Liver (tissue), 9 donors: ENCODE measurements around the gene EIF3F. TPM values are rescaled to one million over a fixed set of nuclear protein-coding genes. Genes with fewer than 3 reads are reported as not detected.
"Not testable (repeated sequence)": the region's sequence is repeated elsewhere in the genome, so short reads cannot be mapped to it uniquely, and the experiment has no call there.

Experiments used
- DNase-seq: peaks from one replicate; pipeline ENCODE4 v3.0.0-alpha.2; 2017; ENCODE audit warnings: low spot score
- H3K27ac ChIP-seq, 2 donors: one replicate each; pipeline ENCODE4 v1.7.0; 2013; ENCODE audit warnings: inconsistent platforms in 2 of 2, low read length in 2 of 2, control low read depth in 1 of 2, low read depth in 1 of 2, mild to moderate bottlenecking in 1 of 2
- H3K27me3 ChIP-seq, 4 donors: one replicate each; pipeline versions ENCODE4 v1.6.1 to v1.7.0; 2013; ENCODE audit warnings: low read length in 3 of 4, inconsistent platforms in 1 of 4, mild to moderate bottlenecking in 1 of 4, moderate library complexity in 1 of 4; ENCODE audit not compliant: control insufficient read depth in 4 of 4, insufficient read depth in 4 of 4
- H3K36me3 ChIP-seq, 4 donors: one replicate each; pipeline versions ENCODE4 v1.6.1 to v1.7.0; 2013; ENCODE audit warnings: low read length in 3 of 4, mild to moderate bottlenecking in 3 of 4, low read depth in 1 of 4, moderate library complexity in 1 of 4; ENCODE audit not compliant: control insufficient read depth in 4 of 4, insufficient read depth in 3 of 4
- H3K4me1 ChIP-seq, 4 donors: one replicate each; pipeline versions ENCODE4 v1.6.1 to v1.7.0; 2013; ENCODE audit warnings: low read length in 3 of 4, mild to moderate bottlenecking in 3 of 4, moderate library complexity in 1 of 4; ENCODE audit not compliant: control insufficient read depth in 4 of 4, insufficient read depth in 4 of 4
- H3K4me3 ChIP-seq, 3 donors: one replicate each; pipeline versions ENCODE4 v1.6.1 to v1.7.0; 2013; ENCODE audit warnings: low read length in 3 of 3, control low read depth in 1 of 3, low read depth in 1 of 3, mild to moderate bottlenecking in 1 of 3
- H3K9ac ChIP-seq, 2 donors: one replicate each; pipeline ENCODE4 v1.7.0; 2013; ENCODE audit warnings: low read length in 2 of 2, mild to moderate bottlenecking in 2 of 2, moderate library complexity in 2 of 2, control low read depth in 1 of 2, low read depth in 1 of 2
- H3K9me3 ChIP-seq, 4 donors: one replicate each; pipeline versions ENCODE4 v1.6.1 to v1.7.0; 2013; ENCODE audit warnings: low read length in 3 of 4; ENCODE audit not compliant: control insufficient read depth in 4 of 4
- ATF3 ChIP-seq: IDR thresholded peaks from 2 replicates; pipeline ENCODE4 v1.6.1; 2016; ENCODE audit warnings: antibody characterized with exemption
- EGR1 ChIP-seq, 2 donors: IDR thresholded peaks; 2 replicates each; pipeline ENCODE4 v1.6.1; 2016 to 2018; ENCODE audit warnings: antibody characterized with exemption in 2 of 2, low read depth in 2 of 2
- FOXA1 ChIP-seq: IDR thresholded peaks from 2 replicates; pipeline ENCODE4 v1.6.1; 2016; ENCODE audit warnings: antibody characterized with exemption
- FOXA2 ChIP-seq: IDR thresholded peaks from 2 replicates; pipeline ENCODE4 v1.6.1; 2016; ENCODE audit warnings: antibody characterized with exemption
- JUND ChIP-seq, 2 donors: IDR thresholded peaks; 2 replicates each; pipeline ENCODE4 v1.6.1; 2016; ENCODE audit warnings: antibody characterized with exemption in 2 of 2
- MAX ChIP-seq: IDR thresholded peaks from 2 replicates; pipeline ENCODE4 v1.6.1; 2016; ENCODE audit warnings: antibody characterized with exemption
- NR2F2 ChIP-seq: IDR thresholded peaks from 2 replicates; pipeline ENCODE4 v1.6.1; 2016; ENCODE audit warnings: antibody characterized with exemption
- REST ChIP-seq: IDR thresholded peaks from 2 replicates; pipeline ENCODE4 v1.6.1; 2016; ENCODE audit warnings: antibody characterized with exemption, mild to moderate bottlenecking
- RXRA ChIP-seq, 2 donors: IDR thresholded peaks; 2 replicates each; pipeline ENCODE4 v1.6.1; 2017 to 2018; ENCODE audit warnings: antibody characterized with exemption in 2 of 2, mild to moderate bottlenecking in 1 of 2
- SP1 ChIP-seq: IDR thresholded peaks from 2 replicates; pipeline ENCODE4 v1.6.1; 2018; ENCODE audit warnings: antibody characterized with exemption, mild to moderate bottlenecking
- TAF1 ChIP-seq: conservative IDR thresholded peaks from 2 replicates; pipeline ENCODE4 v1.6.1; 2016; ENCODE audit warnings: antibody characterized with exemption, mild to moderate bottlenecking
- ZBTB33 ChIP-seq: IDR thresholded peaks from 2 replicates; pipeline ENCODE4 v1.6.1; 2016; ENCODE audit warnings: antibody characterized with exemption
- WGBS: extraction: QIAGEN DNeasy Blood & Tissue Kit; methylation state at CpG from one replicate; pipeline ENCODE4 v1.1.7; 2013; 5-methylcytosine and 5-hydroxymethylcytosine counted together
- polyA plus RNA-seq, 2 donors: library from polyadenylated mRNA; stranded (reverse) in 1 of 2; unstranded in 1 of 2; fragments of 200-250 nt in 1 of 2; fragments of >200 nt in 1 of 2; fragmentation: Nextera tagmentation in 1 of 2; extraction: Ambion mirVana in 1 of 2; gene quantifications; one replicate each; pipeline versions ENCODE4 v1.2.1 to v1.2.3, GENCODE V29; 2013 to 2015
- total RNA-seq, 2 donors: library from RNA; depleted of rRNA; stranded (reverse); fragments of >200 nt; gene quantifications; one replicate each; pipeline ENCODE4 v1.2.3, GENCODE V29; 2014
- donor health status: healthy.
- donor health status: healthy.
- donor health status: healthy.
- donor health status: healthy.
- donor health status: healthy.

The EIF3F gene
- total and polyA plus RNA-seq, 4 donors, result 59.4 to 246 (median 147) TPM

- DNase-seq, result no peak
- no peak for TF ChIP-seq FOXA2
- no peak for TF ChIP-seq RXRA (IDR thresholded peaks at IDR 0.05)
- TF ChIP-seq ZBTB33, result no peak
- TF ChIP-seq FOXA1, result no peak
- TF ChIP-seq ATF3, result no peak
- no peak for TF ChIP-seq REST
- TF ChIP-seq MAX, result no peak
- no peak for TF ChIP-seq JUND (IDR thresholded peaks at IDR 0.05)
- TF ChIP-seq EGR1 (IDR thresholded peaks at IDR 0.05; ENCODE audit: low read depth in 2 of 2), result no peak
- no peak for TF ChIP-seq SP1
- no peak for TF ChIP-seq TAF1
- no peak for TF ChIP-seq NR2F2
- H3K36me3 ChIP-seq, result no peaks in the 10 kb centered on the region
- no peak overlapping the region for H3K9ac ChIP-seq
- H3K4me3 ChIP-seq, result no peak overlapping the region
- WGBS, result 75% methylated on average over 7 of the region's 7 CpGs
- H3K27ac ChIP-seq, result no peak overlapping the region
- peaks cover 0 to 2% (median 0%) of the 10 kb centered on the region in 4 donors for H3K27me3 ChIP-seq
- H3K4me1 ChIP-seq, result peaks cover 4 to 18% (median 18%) of the 10 kb centered on the region in 4 donors
- no peaks in the 10 kb centered on the region for H3K9me3 ChIP-seq
Observed at GRCh38 chr11:7983832-7984590, 3.1 kb upstream of the EIF3F start.

- Histone ChIP-seq H3K4me3 (peak overlapping the region; percentile 71 to 99 (median 96)), H3K36me3 (peaks cover 4 to 11% (median 7%) of the 10 kb centered on the region in 4 donors), H3K9ac (peak overlapping the region; percentile 31 to 97), H3K4me1 (peaks cover 4 to 30% (median 24%) of the 10 kb centered on the region in 4 donors), H3K27ac (peak overlapping the region in 1 of 2 donors; percentile 49)
- H3K9me3 ChIP-seq, DNase-seq, H3K27me3 ChIP-seq: not testable (repeated sequence)
- WGBS, result 7% methylated on average over 9 of the region's 13 CpGs
Observed at GRCh38 chr11:7987560-7987883, 385 bp downstream of the EIF3F start.
